Spleen (tissue), 11 donors: ENCODE results near the gene MYO5B. TPM values are rescaled to one million over a fixed set of nuclear protein-coding genes. Genes with fewer than 3 reads are reported as not detected.

Experiments
- DNase-seq: peaks from one replicate; pipeline ENCODE4 v3.0.0-alpha.2; 2020
- H3K27ac ChIP-seq, 8 donors: fragments of 200-600 bp; sonication (generic) in 7 of 8; 1 replicate in 4 of 8; 2 replicates in 4 of 8; pipeline versions ENCODE4 v1.5.0 to v1.8.0; 2016 to 2021; ENCODE audit warnings: inconsistent platforms in 4 of 8, mild to moderate bottlenecking in 4 of 8, moderate library complexity in 1 of 8
- H3K27me3 ChIP-seq, 7 donors: fragments of 200-600 bp; sonication (generic) in 6 of 7; replicated peaks in 1 of 7; 1 replicate in 4 of 7; 2 replicates in 3 of 7; pipeline versions ENCODE4 v1.5.0 to v1.8.0; 2016 to 2021; ENCODE audit warnings: inconsistent platforms in 3 of 7, mild to moderate bottlenecking in 1 of 7
- H3K36me3 ChIP-seq, 6 donors: fragments of 200-600 bp; sonication (generic) in 5 of 6; 1 replicate in 4 of 6; 2 replicates in 2 of 6; pipeline versions ENCODE4 v1.5.0 to v1.8.0; 2016 to 2021; ENCODE audit warnings: inconsistent platforms in 2 of 6
- H3K4me1 ChIP-seq, 6 donors: fragments of 200-600 bp; sonication (generic) in 5 of 6; 1 replicate in 3 of 6; 2 replicates in 3 of 6; pipeline versions ENCODE4 v1.5.0 to v1.8.0; 2016 to 2021; ENCODE audit warnings: inconsistent platforms in 3 of 6
- H3K4me3 ChIP-seq, 8 donors: fragments of 200-600 bp; sonication (generic) in 7 of 8; 1 replicate in 4 of 8; 2 replicates in 4 of 8; pipeline versions ENCODE4 v1.5.0 to v1.8.0; 2016 to 2021; ENCODE audit warnings: inconsistent platforms in 4 of 8, mild to moderate bottlenecking in 4 of 8, moderate library complexity in 2 of 8
- H3K9me3 ChIP-seq, 8 donors: fragments of 200-600 bp; sonication (generic) in 7 of 8; 1 replicate in 4 of 8; 2 replicates in 4 of 8; pipeline versions ENCODE4 v1.5.0 to v1.8.0; 2016 to 2021; ENCODE audit warnings: inconsistent platforms in 4 of 8
- CTCF ChIP-seq, 11 experiments: fragments of 200-600 bp in 7 of 11; fragments of 450-650 bp in 4 of 11; sonication (generic) in 4 of 11; IDR thresholded peaks in 8 of 11; conservative IDR thresholded peaks in 3 of 11; 1 replicate in 7 of 11; 2 replicates in 4 of 11; pipeline versions ENCODE4 v1.4.0 to v1.8.0; 2016 to 2021; ENCODE audit warnings: antibody characterized with exemption in 11 of 11, inconsistent platforms in 4 of 11, mild to moderate bottlenecking in 1 of 11
- POLR2A ChIP-seq, 3 donors: fragments of 450-650 bp; IDR thresholded peaks; one replicate each; pipeline ENCODE4 v1.5.1; 2017; ENCODE audit warnings: antibody characterized with exemption in 3 of 3, mild to moderate bottlenecking in 1 of 3
- POLR2AphosphoS5 ChIP-seq, 3 donors: sonication (generic); formaldehyde crosslinking; IDR thresholded peaks; one replicate each; pipeline ENCODE4 v1.5.1; 2017; ENCODE audit warnings: antibody characterized with exemption in 3 of 3
- WGBS, 5 donors: extraction: QIAGEN DNeasy Blood & Tissue Kit in 3 of 5; methylation state at CpG; one replicate each; pipeline versions ENCODE4 v1.1.5 to v1.1.7; 2013 to 2018; 5-methylcytosine and 5-hydroxymethylcytosine counted together
- intact Hi-C: fragments of 100-400 bp; cut with DNase I; formaldehyde crosslinking; loops from one replicate; pipeline ENCODE4 v1.15.0; 2023; ENCODE audit warnings: low total_unique reads
- polyA plus RNA-seq, 3 donors: library from polyadenylated mRNA; stranded (reverse); fragments of 200-250 nt; gene quantifications; one replicate each; pipeline ENCODE4 v1.2.1, GENCODE V29; 2013
- total RNA-seq, 7 donors: library from RNA; depleted of rRNA in 3 of 7; stranded (reverse); fragments of >200 nt in 3 of 7; fragmentation: NEBNext Ultra II Directional in 4 of 7; extraction: Animal tissue kit (Norgen Biotek cat#: 25700) in 4 of 7; gene quantifications; one replicate each; pipeline versions ENCODE4 v1.1.0 to v1.2.1, GENCODE V29; 2016 to 2021
- donor health status: healthy with polysubstance abuse.
- donor health status: DM: no; HTN: no; CAD: no; lungs with moderate emphysema.
- donor health status: DM: no; HTN: no; CAD: no.
- donor health status: Bipolar disorder and iron deficiency.
- donor health status: healthy.
- donor health status: DM: no; HTN: no; CAD: no.
- donor health status: DM: yes; HTN: yes; CAD: no.

Gene MYO5B
- total and polyA plus RNA-seq, 10 donors = 0.74 to 6.0 (median 2.4) TPM

- no peaks in the 10 kb centered on the region for H3K36me3 ChIP-seq
- no peak for DNase-seq
- peaks cover 0 to 13% (median 0%) of the 10 kb centered on the region in 7 donors for H3K27me3 ChIP-seq
- H3K9me3 ChIP-seq = no peaks in the 10 kb centered on the region
- no peak overlapping the region for H3K27ac ChIP-seq
- TF ChIP-seq CTCF (IDR thresholded peaks at IDR 0.05 in 8 of 11, conservative IDR thresholded peaks at IDR 0.05 in 3 of 11) = no peak
- no peak for TF ChIP-seq POLR2AphosphoS5 (IDR thresholded peaks at IDR 0.05)
- TF ChIP-seq POLR2A (IDR thresholded peaks at IDR 0.05) = no peak
- intact Hi-C loops = no loop called here
- WGBS, 5 donors = 54 to 84% (median 61%) methylated on average over 5 of the region's 5 CpGs
- H3K4me1 ChIP-seq = no peaks in the 10 kb centered on the region
- H3K4me3 ChIP-seq = no peak overlapping the region
Measured at GRCh38 chr18:50119296-50119695, 75.7 kb downstream of the MYO5B start.

GRCh38 chr18:50117863-50118262 is 77.1 kb downstream of the MYO5B start:
- no peaks in the 10 kb centered on the region for H3K36me3 ChIP-seq
- H3K27ac ChIP-seq = no peak overlapping the region
- H3K27me3 ChIP-seq = peaks cover 0 to 14% (median 0%) of the 10 kb centered on the region in 7 donors
- DNase-seq = no peak
- no peak overlapping the region for H3K4me3 ChIP-seq
- TF ChIP-seq CTCF (IDR thresholded peaks at IDR 0.05 in 8 of 11, conservative IDR thresholded peaks at IDR 0.05 in 3 of 11) = no peak
- no peak for TF ChIP-seq POLR2AphosphoS5 (IDR thresholded peaks at IDR 0.05)
- TF ChIP-seq POLR2A (IDR thresholded peaks at IDR 0.05) = no peak
- H3K4me1 ChIP-seq = no peaks in the 10 kb centered on the region
- H3K9me3 ChIP-seq = no peaks in the 10 kb centered on the region
- WGBS, 5 donors = 59 to 72% (median 69%) methylated on average over 3 of the region's 3 CpGs
- intact Hi-C loops = no loop called here

- Histone ChIP-seq H3K9me3 (no peaks in the 10 kb centered on the region), H3K27ac (no peak overlapping the region), H3K27me3 (peaks cover 0 to 19% (median 0%) of the 10 kb centered on the region in 7 donors), H3K36me3 (no peaks in the 10 kb centered on the region), H3K4me1 (no peaks in the 10 kb centered on the region), H3K4me3 (no peak overlapping the region)
- intact Hi-C loops = no loop called here
- TF ChIP-seq POLR2A (IDR thresholded peaks at IDR 0.05) = no peak
- TF ChIP-seq CTCF (IDR thresholded peaks at IDR 0.05 in 8 of 11, conservative IDR thresholded peaks at IDR 0.05 in 3 of 11) = no peak
- no peak for TF ChIP-seq POLR2AphosphoS5 (IDR thresholded peaks at IDR 0.05)
- 50 to 73% (median 63%) methylated on average over 2 of the region's 2 CpGs for WGBS, 5 donors
- no peak for DNase-seq
Measured at GRCh38 chr18:50115095-50115494, 79.9 kb downstream of the MYO5B start.

DNA sequence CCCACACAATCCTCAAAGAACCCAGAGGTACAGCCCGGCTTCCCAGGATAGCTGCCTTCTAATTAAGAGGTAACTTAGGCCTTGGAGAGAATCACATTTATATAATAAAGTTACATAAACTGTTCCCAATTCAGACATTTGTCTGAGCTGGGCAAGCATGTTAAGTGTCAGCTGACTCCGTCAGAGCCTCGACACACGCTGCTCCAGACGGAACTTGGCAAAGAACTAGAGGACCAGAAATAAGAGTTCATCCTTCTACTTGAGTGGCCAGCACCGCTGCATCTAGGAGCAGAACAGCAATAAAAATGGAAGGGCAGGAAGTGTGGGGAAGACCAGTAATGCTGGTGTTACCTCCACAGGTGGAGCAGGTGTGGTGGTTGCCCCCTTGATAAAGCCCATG is 80.5 kb downstream of the MYO5B start:
- no peak overlapping the region for H3K27ac ChIP-seq
- H3K27me3 ChIP-seq = peaks cover 0 to 19% (median 0%) of the 10 kb centered on the region in 7 donors
- TF ChIP-seq POLR2A (IDR thresholded peaks at IDR 0.05) (no peak), POLR2AphosphoS5 (IDR thresholded peaks at IDR 0.05) (no peak), CTCF (IDR thresholded peaks at IDR 0.05 in 8 of 11, conservative IDR thresholded peaks at IDR 0.05 in 3 of 11) (no peak)
- WGBS, 5 donors = 79 to 87% (median 83%) methylated on average over 6 of the region's 6 CpGs
- no peak for DNase-seq
- intact Hi-C loops = no loop called here
- H3K4me1 ChIP-seq = no peaks in the 10 kb centered on the region
- no peak overlapping the region for H3K4me3 ChIP-seq
- H3K36me3 ChIP-seq = no peaks in the 10 kb centered on the region
- H3K9me3 ChIP-seq = no peaks in the 10 kb centered on the region
